Gastrocnemius medialis (tissue), 4 donors: ENCODE results near the gene RBFOX1. TPM values are rescaled to one million over a fixed set of nuclear protein-coding genes. Genes with fewer than 3 reads are reported as not detected.

Experiments used
- ATAC-seq, 2 donors: fragments of 150-250 bp; one replicate each; pipeline ENCODE4 v1.9.1; 2016
- DNase-seq, 2 donors: peaks; one replicate each; pipeline ENCODE4 v3.0.0-alpha.2; 2019
- H3K27ac ChIP-seq, 4 donors: fragments of 200-600 bp; sonication (generic); 1 replicate in 1 of 4; 2 replicates in 3 of 4; pipeline ENCODE4 v1.5.1; 2016 to 2018; ENCODE audit warnings: mild to moderate bottlenecking in 2 of 4, moderate library complexity in 1 of 4
- H3K27me3 ChIP-seq, 3 donors: fragments of 200-600 bp; sonication (generic) in 2 of 3; 1 replicate in 1 of 3; 2 replicates in 2 of 3; pipeline versions ENCODE4 v1.5.1 to v1.6.0; 2016 to 2019; ENCODE audit warnings: mild to moderate bottlenecking in 1 of 3, moderate library complexity in 1 of 3
- H3K36me3 ChIP-seq, 2 donors: fragments of 200-600 bp; sonication (generic) in 1 of 2; one replicate each; pipeline ENCODE4 v1.5.1; 2017 to 2018
- H3K4me1 ChIP-seq, 2 donors: fragments of 200-600 bp; sonication (generic) in 1 of 2; one replicate each; pipeline ENCODE4 v1.5.1; 2016 to 2017; ENCODE audit warnings: mild to moderate bottlenecking in 2 of 2
- H3K4me3 ChIP-seq, 4 donors: fragments of 200-600 bp; sonication (generic) in 3 of 4; 1 replicate in 1 of 4; 2 replicates in 3 of 4; pipeline ENCODE4 v1.5.1; 2016 to 2019; ENCODE audit warnings: mild to moderate bottlenecking in 2 of 4
- H3K9me3 ChIP-seq, 3 donors: fragments of 200-600 bp; sonication (generic) in 2 of 3; 1 replicate in 1 of 3; 2 replicates in 2 of 3; pipeline ENCODE4 v1.5.1; 2016 to 2019
- POLR2A ChIP-seq, 2 donors: fragments of 450-650 bp; IDR thresholded peaks; one replicate each; pipeline ENCODE4 v1.6.1; 2017; ENCODE audit warnings: antibody characterized with exemption in 2 of 2, mild to moderate bottlenecking in 2 of 2, moderate library complexity in 2 of 2
- in situ Hi-C, 4 donors: fragments of 200-750 bp; cut with MboI; loops; one replicate each; pipeline versions ENCODE4 v1.15.0 to v1.8.0; 2017; ENCODE audit warnings: low sequenced_read_pairs in 4 of 4
- intact Hi-C: fragments of 100-400 bp; cut with DNase I; formaldehyde crosslinking; loops from one replicate; pipeline ENCODE4 v1.15.1; 2023; ENCODE audit warnings: low total_unique reads
- total RNA-seq, 4 donors: library from RNA; depleted of rRNA; stranded (reverse); fragments of >200 nt; gene quantifications; one replicate each; pipeline versions ENCODE4 v1.1.0 to v1.2.3, GENCODE V29; 2016
- TF ChIP-seq, protein P1 (sequence below), 5 experiments: fragments of 450-650 bp in 3 of 5; fragments of 200-600 bp in 2 of 5; sonication (generic) in 2 of 5; IDR thresholded peaks in 4 of 5; conservative IDR thresholded peaks in 1 of 5; 1 replicate in 4 of 5; 2 replicates in 1 of 5; pipeline ENCODE4 v1.5.1; 2016 to 2019; ENCODE audit warnings: antibody characterized with exemption in 5 of 5, mild to moderate bottlenecking in 3 of 5, moderate library complexity in 3 of 5

RBFOX1 gene
- total RNA-seq, 4 donors from 2014 or later = 42.5 to 98.8 (median 58.6) TPM

DNA sequence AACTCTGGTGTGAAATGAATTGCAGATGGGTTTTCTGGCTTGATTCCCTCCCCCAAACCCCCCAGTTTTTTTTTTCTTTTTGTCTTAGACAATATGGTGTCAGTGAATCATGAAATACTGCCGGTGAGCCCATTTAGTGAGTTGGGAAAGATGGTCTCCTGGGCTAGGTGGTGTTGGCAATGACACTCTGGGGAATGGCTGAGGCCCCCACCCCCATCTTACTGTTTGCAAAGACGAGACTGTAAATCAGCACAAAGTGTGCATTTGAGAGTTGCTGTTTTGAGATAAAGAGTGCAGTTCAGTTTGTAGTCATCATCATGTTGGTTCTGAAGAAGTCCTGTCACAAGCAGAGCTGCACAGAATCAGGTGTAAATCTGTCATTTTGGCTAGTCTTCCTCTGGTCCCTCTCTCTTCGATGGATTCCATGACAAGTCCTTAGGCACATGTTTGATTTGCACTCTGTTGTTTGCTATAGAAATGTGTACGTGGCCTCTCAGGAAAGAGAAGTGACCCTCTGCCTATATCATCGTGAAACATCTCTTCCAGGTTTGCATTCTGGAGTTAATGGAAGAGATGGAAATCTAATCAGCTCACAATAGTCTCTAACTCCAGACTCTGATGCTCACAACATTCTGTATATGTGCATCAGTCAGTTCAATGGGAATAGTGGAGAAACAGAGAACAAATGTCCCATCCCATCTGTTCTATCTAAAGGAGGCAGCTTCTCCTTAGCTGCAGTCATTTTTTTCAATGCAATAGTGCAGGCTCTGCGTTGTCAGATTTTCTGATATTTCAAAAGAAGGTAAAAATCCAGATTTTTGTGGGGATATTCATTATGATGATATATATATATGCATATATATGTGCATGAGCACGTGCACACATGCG is 34.6 kb downstream of the RBFOX1 start:
- H3K36me3 ChIP-seq = no peaks in the 10 kb centered on the region
- peaks cover 53 to 87% of the 10 kb centered on the region in 2 donors for H3K4me1 ChIP-seq
- H3K27me3 ChIP-seq = no peaks in the 10 kb centered on the region
- ATAC-seq (no peak), DNase-seq (no peak)
- H3K9me3 ChIP-seq = no peaks in the 10 kb centered on the region
- in situ Hi-C loops (no loop called here), intact Hi-C loops (no loop called here)
- H3K27ac ChIP-seq = peak overlapping the region; percentile 76 to 92 (median 82)
- TF ChIP-seq POLR2A (IDR thresholded peaks at IDR 0.05) = no peak
- TF ChIP-seq, protein P1, sequence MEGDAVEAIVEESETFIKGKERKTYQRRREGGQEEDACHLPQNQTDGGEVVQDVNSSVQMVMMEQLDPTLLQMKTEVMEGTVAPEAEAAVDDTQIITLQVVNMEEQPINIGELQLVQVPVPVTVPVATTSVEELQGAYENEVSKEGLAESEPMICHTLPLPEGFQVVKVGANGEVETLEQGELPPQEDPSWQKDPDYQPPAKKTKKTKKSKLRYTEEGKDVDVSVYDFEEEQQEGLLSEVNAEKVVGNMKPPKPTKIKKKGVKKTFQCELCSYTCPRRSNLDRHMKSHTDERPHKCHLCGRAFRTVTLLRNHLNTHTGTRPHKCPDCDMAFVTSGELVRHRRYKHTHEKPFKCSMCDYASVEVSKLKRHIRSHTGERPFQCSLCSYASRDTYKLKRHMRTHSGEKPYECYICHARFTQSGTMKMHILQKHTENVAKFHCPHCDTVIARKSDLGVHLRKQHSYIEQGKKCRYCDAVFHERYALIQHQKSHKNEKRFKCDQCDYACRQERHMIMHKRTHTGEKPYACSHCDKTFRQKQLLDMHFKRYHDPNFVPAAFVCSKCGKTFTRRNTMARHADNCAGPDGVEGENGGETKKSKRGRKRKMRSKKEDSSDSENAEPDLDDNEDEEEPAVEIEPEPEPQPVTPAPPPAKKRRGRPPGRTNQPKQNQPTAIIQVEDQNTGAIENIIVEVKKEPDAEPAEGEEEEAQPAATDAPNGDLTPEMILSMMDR (IDR thresholded peaks at IDR 0.05 in 4 of 5, conservative IDR thresholded peaks at IDR 0.05 in 1 of 5) = no peak
- no peak overlapping the region for H3K4me3 ChIP-seq

DNA sequence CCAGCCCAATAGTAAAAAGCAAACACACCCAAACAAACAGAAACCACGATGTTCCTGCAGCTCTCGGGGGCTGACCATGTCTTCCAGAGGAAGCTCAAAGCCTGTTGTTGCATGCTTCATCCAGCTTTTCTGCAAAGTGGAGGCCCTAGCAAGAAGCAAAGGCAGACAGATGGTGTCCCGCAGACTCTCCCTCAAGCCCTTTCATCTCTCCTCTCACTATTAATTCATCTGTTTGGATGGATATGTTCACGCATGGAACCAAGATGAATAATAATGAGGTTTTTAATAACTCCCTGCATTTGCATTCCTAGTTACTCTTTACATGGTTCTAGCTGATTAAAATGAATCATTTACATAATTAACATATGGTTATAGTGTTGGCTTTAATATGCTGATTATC is 36.6 kb downstream of the RBFOX1 start:
- Histone ChIP-seq H3K4me3 (no peak overlapping the region), H3K27me3 (no peaks in the 10 kb centered on the region), H3K36me3 (no peaks in the 10 kb centered on the region), H3K4me1 (peaks cover 51 to 86% of the 10 kb centered on the region in 2 donors), H3K9me3 (no peaks in the 10 kb centered on the region), H3K27ac (peak overlapping the region in 1 of 4 donors; percentile 27)
- intact Hi-C loops (no loop called here), in situ Hi-C loops (no loop called here)
- ATAC-seq (no peak), DNase-seq (no peak)
- TF ChIP-seq, protein P1 (IDR thresholded peaks at IDR 0.05 in 4 of 5, conservative IDR thresholded peaks at IDR 0.05 in 1 of 5) = no peak
- TF ChIP-seq POLR2A (IDR thresholded peaks at IDR 0.05) = no peak

DNA sequence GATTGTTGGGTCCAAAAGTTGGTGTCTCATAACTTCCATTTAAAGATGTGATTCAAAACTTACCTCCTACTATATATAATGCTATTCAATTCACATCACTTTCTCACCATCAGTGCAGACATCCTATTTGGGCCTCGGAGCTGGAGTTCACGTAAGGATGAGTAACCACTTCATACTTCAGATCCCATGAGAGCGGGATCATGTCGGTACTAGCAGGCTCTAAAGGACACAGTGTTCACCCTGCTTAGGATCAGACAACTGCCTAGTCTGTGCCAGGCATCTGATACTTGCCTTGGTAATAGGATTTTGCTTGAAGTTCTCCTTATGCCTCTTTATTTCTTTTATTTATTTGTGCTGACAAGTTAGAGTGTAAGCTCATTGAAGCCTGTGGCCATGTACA is 39.5 kb downstream of the RBFOX1 start:
- Histone ChIP-seq H3K4me3 (no peak overlapping the region), H3K27ac (peak overlapping the region; percentile 62 to 82 (median 70)), H3K27me3 (no peaks in the 10 kb centered on the region), H3K4me1 (peaks cover 45 to 82% of the 10 kb centered on the region in 2 donors), H3K36me3 (no peaks in the 10 kb centered on the region), H3K9me3 (no peaks in the 10 kb centered on the region)
- peak; percentile 75 to 76 for DNase-seq
- in situ Hi-C loops (no loop called here), intact Hi-C loops (no loop called here)
- peak; percentile 97 to 99 for ATAC-seq
- TF ChIP-seq POLR2A (IDR thresholded peaks at IDR 0.05) = no peak
- TF ChIP-seq, protein P1 (IDR thresholded peaks at IDR 0.05 in 4 of 5, conservative IDR thresholded peaks at IDR 0.05 in 1 of 5) = no peak

DNA sequence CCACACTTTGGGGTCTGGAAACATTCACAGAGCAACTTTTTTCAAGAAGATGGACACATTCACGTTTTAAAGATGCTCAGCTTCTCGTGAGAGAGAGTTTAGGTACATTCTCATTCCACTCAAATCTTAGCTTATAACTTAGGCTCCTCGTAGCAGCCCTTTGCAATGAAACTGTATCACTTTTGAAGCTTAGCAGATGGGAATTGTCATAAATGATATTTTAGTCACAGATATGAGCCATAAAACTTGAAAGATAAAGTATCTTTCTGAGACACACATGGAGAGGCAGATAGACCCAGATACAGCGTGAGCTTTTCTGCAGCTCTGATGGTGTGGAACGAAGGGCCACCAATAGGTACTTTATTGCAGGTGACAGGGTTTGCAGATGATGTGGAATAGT is 41.1 kb downstream of the RBFOX1 start:
- Histone ChIP-seq H3K4me3 (no peak overlapping the region), H3K9me3 (no peaks in the 10 kb centered on the region), H3K27ac (peak overlapping the region; percentile 62 to 82 (median 70)), H3K27me3 (no peaks in the 10 kb centered on the region), H3K36me3 (no peaks in the 10 kb centered on the region), H3K4me1 (peaks cover 48 to 84% of the 10 kb centered on the region in 2 donors)
- ATAC-seq = no peak
- in situ Hi-C loops (no loop called here), intact Hi-C loops (no loop called here)
- TF ChIP-seq POLR2A (IDR thresholded peaks at IDR 0.05) = no peak
- TF ChIP-seq, protein P1 (IDR thresholded peaks at IDR 0.05 in 4 of 5, conservative IDR thresholded peaks at IDR 0.05 in 1 of 5) = no peak
- DNase-seq = no peak
